ENCODE results near the gene GNG14. TPM values are rescaled to one million over a fixed set of nuclear protein-coding genes. Genes with fewer than 3 reads are reported as not detected.

The GNG14 gene
- total RNA-seq, 1 donor from 2014 or later = not detected

- no peak for TF ChIP-seq CTCF (IDR thresholded peaks at IDR 0.05)
- ATAC-seq (ENCODE audit: low read depth) (no peak), DNase-seq (no peak)
- peaks cover 8% of the 10 kb centered on the region for H3K4me1 Mint-ChIP-seq
- POLR2A ChIA-PET = no interaction called here
- intact Hi-C loops (cut with micrococcal nuclease) = no loop called here
- H3K36me3 Mint-ChIP-seq (ENCODE audit: low read depth) = peaks cover 54% of the 10 kb centered on the region
- H3K27ac Mint-ChIP-seq = peak overlapping the region; percentile 59
- no peak overlapping the region for H3K4me3 Mint-ChIP-seq
- CTCF ChIA-PET = no interaction called here
- H3K27me3 Mint-ChIP-seq = no peaks in the 10 kb centered on the region
- H3K9me3 Mint-ChIP-seq = no peaks in the 10 kb centered on the region
These were observed 39.7 kb upstream of the GNG14 start for GRCh38 chr19:12648088-12648487.

GRCh38 chr19:12649941-12650340, 37.9 kb upstream of the GNG14 start:
- H3K27ac Mint-ChIP-seq = no peak overlapping the region

GRCh38 chr19:12652219-12652618, 35.6 kb upstream of the GNG14 start:
- Mint-ChIP-seq H3K9me3 (no peaks in the 10 kb centered on the region), H3K4me3 (no peak overlapping the region), H3K27ac (no peak overlapping the region), H3K36me3 (ENCODE audit: low read depth) (peaks cover 60% of the 10 kb centered on the region), H3K27me3 (no peaks in the 10 kb centered on the region), H3K4me1 (peaks cover 7% of the 10 kb centered on the region)
- DNase-seq = no peak
- intact Hi-C loops (cut with micrococcal nuclease) = no loop called here
- ATAC-seq (ENCODE audit: low read depth) = no peak
- ChIA-PET POLR2A (interaction anchor here (0.6 kb wide), 1 partner anchor 19 kb away, joined by 3 read pairs; no protein-coding TSS in a partner anchor), CTCF (no interaction called here)
- no peak for TF ChIP-seq CTCF (IDR thresholded peaks at IDR 0.05)

More at GRCh38 chr19:12649941-12650340, 37.9 kb upstream of the GNG14 start:
- no peaks in the 10 kb centered on the region for H3K27me3 Mint-ChIP-seq
- H3K4me3 Mint-ChIP-seq = no peak overlapping the region
- no peaks in the 10 kb centered on the region for H3K9me3 Mint-ChIP-seq
- ATAC-seq (ENCODE audit: low read depth) = no peak
- no peak for DNase-seq
- H3K36me3 Mint-ChIP-seq (ENCODE audit: low read depth) = peaks cover 51% of the 10 kb centered on the region
- intact Hi-C loops (cut with micrococcal nuclease) = no loop called here
- H3K4me1 Mint-ChIP-seq = peaks cover 8% of the 10 kb centered on the region
- CTCF ChIA-PET = no interaction called here
- TF ChIP-seq CTCF (IDR thresholded peaks at IDR 0.05) = no peak
- POLR2A ChIA-PET = interaction anchor here (0.6 kb wide), 1 partner anchor 23 kb away, joined by 5 read pairs; no protein-coding TSS in a partner anchor

GRCh38 chr19:12655546-12655945, 32.3 kb upstream of the GNG14 start:
- ChIA-PET POLR2A (interaction anchor here (0.7 kb wide), 1 partner anchor 503 kb away, joined by 3 read pairs; no protein-coding TSS in a partner anchor), CTCF (interaction anchor here (1.2 kb wide), 1 partner anchor 16 kb away, joined by 4 read pairs; no protein-coding TSS in a partner anchor)
- no peaks in the 10 kb centered on the region for H3K27me3 Mint-ChIP-seq
- H3K9me3 Mint-ChIP-seq = no peaks in the 10 kb centered on the region
- no peak overlapping the region for H3K4me3 Mint-ChIP-seq
- intact Hi-C loops (cut with micrococcal nuclease) = no loop called here
- TF ChIP-seq CTCF (IDR thresholded peaks at IDR 0.05) = no peak
- H3K36me3 Mint-ChIP-seq (ENCODE audit: low read depth) = peaks cover 76% of the 10 kb centered on the region
- no peak for DNase-seq
- H3K27ac Mint-ChIP-seq = no peak overlapping the region
- ATAC-seq (ENCODE audit: low read depth) = no peak
- peaks cover 2% of the 10 kb centered on the region for H3K4me1 Mint-ChIP-seq

- POLR2A ChIA-PET = interaction anchor here (0.7 to 1.5 kb wide), 3 partner anchors 9 to 82 kb away, joined by 3 to 21 read pairs (median 6); partner anchors contain the start of genes MAN2B1 and WDR83
These were observed 30.8 kb upstream of the GNG14 start for GRCh38 chr19:12656899-12657571.

More at GRCh38 chr19:12656899-12657571, 30.8 kb upstream of the GNG14 start:
- Mint-ChIP-seq H3K27me3 (no peaks in the 10 kb centered on the region), H3K4me1 (peaks cover 2% of the 10 kb centered on the region), H3K4me3 (no peak overlapping the region), H3K27ac (no peak overlapping the region), H3K36me3 (ENCODE audit: low read depth) (peaks cover 76% of the 10 kb centered on the region), H3K9me3 (no peaks in the 10 kb centered on the region)
- no peak for DNase-seq
- CTCF ChIA-PET = no interaction called here
- TF ChIP-seq CTCF (IDR thresholded peaks at IDR 0.05) = no peak
- intact Hi-C loops (cut with micrococcal nuclease) = no loop called here
- ATAC-seq (ENCODE audit: low read depth) = peak; percentile 54

Data from activated B cell treated with CpG ODN at 0.5 μM for 24 hours (primary cell).